ENCODE measurements around the gene ZNF500. TPM values are rescaled to one million over a fixed set of nuclear protein-coding genes. Genes with fewer than 3 reads are reported as not detected.

The ZNF500 gene
- total RNA-seq, 4 donors from 2014 or later: 11.0 to 31.2 (median 20.2) TPM

DNA sequence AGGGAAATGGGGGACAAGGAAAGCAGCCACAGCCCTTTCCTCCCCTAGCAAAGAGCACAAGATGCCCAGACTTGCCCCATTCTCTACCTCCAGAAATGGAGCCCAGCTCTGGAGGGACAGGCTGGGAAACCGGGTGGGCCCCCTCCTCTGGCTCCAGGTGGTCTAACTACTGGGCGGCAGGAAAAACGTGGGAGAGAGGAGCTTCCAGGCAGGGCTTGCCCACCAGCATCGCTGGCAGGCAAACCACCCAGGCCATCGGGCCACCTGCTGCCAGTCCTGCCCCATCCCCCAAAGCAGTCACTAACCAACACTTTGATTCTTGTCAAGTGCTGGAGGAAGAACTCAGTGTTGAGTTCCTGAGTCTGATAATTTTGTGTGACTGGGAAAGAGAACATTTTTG, 48.5 kb downstream of the ZNF500 start:
- Histone ChIP-seq H3K9me3 (no peaks in the 10 kb centered on the region), H3K36me3 (no peaks in the 10 kb centered on the region), H3K27me3 (no peaks in the 10 kb centered on the region), H3K4me3 (no peak overlapping the region), H3K4me1 (no peaks in the 10 kb centered on the region), H3K27ac (no peak overlapping the region)
- TF ChIP-seq POLR2A (IDR thresholded peaks at IDR 0.05) (no peak), CTCF (IDR thresholded peaks at IDR 0.05) (no peak)
- intact Hi-C loops (cut with DNase I; ENCODE audit: low total_unique reads): no loop called here
- DNase-seq: no peak

DNA sequence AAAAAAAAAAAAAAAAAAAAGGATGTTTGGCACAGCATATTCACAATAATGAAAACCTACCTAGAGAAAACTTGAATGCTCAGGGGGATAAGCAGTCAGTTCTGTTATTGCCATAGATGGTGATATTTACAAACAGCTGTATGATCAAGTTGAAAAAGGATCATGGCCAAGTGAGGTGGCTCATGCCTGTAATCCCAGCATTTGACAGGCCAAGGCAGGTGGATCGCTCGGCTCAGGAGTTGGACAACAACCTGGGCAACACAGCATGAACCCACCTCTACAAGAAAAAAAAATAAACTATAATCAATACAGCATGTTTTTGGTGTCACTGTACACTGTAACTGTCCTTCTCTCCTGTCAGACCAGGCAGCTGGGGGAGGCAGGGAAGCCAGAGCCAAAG, 52.0 kb downstream of the ZNF500 start:
- intact Hi-C loops (cut with DNase I; ENCODE audit: low total_unique reads): no loop called here
- DNase-seq: no peak
- H3K4me3 ChIP-seq: no peak overlapping the region
- no peaks in the 10 kb centered on the region for H3K27me3 ChIP-seq
- no peak overlapping the region for H3K27ac ChIP-seq
- no peaks in the 10 kb centered on the region for H3K4me1 ChIP-seq
- H3K9me3 ChIP-seq: no peaks in the 10 kb centered on the region
- TF ChIP-seq POLR2A (IDR thresholded peaks at IDR 0.05): no peak
- TF ChIP-seq CTCF (IDR thresholded peaks at IDR 0.05): no peak
- no peaks in the 10 kb centered on the region for H3K36me3 ChIP-seq

DNA sequence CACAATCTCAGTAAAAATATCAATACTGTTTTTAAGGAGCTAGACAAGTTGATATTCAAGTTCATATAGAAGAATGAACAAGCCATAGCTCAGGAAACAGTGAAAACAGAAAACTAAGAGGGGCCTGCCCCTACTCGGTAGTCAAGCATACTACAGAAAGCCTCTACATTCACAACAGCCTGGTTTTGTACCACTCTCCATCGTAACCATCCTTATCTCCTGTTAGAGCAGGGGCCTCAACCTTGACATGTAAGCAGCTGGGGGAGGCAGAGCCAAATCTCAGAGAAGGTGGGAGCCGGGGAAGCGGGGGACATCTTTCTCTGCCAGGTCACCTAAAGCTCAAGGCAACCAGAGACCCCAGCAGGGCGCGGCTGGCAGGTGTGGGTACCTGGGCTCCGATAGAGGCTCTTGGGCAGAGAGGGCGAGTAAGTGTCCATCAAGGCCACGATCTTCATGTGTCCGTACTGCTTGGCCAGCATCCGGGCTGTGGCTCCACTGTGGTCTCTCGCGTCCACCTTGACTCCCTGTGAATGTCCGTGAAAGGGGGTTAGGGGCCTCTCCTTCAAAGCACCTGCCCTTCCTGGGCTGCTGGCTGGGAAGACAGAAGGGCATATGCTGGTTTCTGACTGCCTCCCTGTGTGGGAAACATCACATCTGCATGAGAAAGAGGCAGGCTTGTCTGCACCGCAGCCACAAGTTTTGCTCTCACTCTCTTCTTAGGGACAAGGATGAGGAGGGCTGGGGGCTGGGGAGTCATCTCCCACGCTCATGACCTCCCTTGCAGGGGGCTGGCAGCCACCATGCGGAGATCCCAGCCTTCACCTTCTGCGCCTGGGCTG, 53.1 kb downstream of the ZNF500 start:
- no peak overlapping the region for H3K27ac ChIP-seq
- no peaks in the 10 kb centered on the region for H3K36me3 ChIP-seq
- no peak for DNase-seq
- TF ChIP-seq POLR2A (IDR thresholded peaks at IDR 0.05): no peak
- intact Hi-C loops (cut with DNase I; ENCODE audit: low total_unique reads): no loop called here
- H3K4me3 ChIP-seq: no peak overlapping the region
- no peaks in the 10 kb centered on the region for H3K4me1 ChIP-seq
- H3K9me3 ChIP-seq: no peaks in the 10 kb centered on the region
- no peaks in the 10 kb centered on the region for H3K27me3 ChIP-seq

DNA sequence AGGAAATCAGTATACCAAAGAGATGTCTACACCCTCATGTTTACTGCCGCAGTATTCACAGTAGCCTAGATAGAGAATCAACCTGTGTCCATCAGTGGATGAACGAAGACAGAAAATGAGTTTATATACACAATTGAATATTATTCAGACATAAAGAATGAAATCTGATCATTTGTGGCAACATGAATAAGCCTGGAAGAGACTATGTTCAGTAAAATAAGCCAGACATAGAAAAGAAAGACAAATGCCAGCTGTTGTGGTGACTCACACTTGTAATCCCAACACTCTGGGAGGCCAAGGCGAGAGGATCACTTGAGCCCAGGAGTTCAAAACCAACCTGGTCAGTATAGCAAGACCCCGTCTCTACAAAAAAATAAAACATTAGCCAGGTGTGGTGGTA, 57.5 kb downstream of the ZNF500 start:
- Histone ChIP-seq H3K27ac (no peak overlapping the region), H3K36me3 (no peaks in the 10 kb centered on the region), H3K4me1 (no peaks in the 10 kb centered on the region), H3K27me3 (no peaks in the 10 kb centered on the region), H3K4me3 (no peak overlapping the region), H3K9me3 (no peaks in the 10 kb centered on the region)
- DNase-seq: no peak
- intact Hi-C loops (cut with DNase I; ENCODE audit: low total_unique reads): no loop called here
- TF ChIP-seq CTCF (IDR thresholded peaks at IDR 0.05): no peak
- no peak for TF ChIP-seq POLR2A (IDR thresholded peaks at IDR 0.05)

DNA sequence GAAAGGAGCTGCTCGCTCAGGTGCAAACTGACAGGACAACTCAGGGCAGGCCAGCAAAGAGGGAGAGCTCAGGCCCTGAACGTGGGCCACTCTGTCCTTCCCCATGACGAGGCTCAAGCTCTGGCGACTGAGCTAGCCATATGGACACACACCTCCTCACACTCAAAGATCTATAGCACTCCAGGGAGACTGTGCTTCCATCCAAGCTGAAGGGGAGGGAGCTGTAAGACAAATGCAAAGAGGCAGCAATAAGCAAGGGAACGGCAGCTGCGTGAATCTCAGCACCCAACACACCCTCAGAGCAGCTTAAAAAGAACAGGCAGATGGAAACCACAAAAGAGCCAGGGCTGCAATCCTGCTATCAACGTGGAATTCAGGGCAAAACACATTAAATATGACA, 60.1 kb downstream of the ZNF500 start:
- no peaks in the 10 kb centered on the region for H3K36me3 ChIP-seq

More for the DNA sequence above, 60.1 kb downstream of the ZNF500 start:
- H3K4me3 ChIP-seq: no peak overlapping the region
- H3K4me1 ChIP-seq: no peaks in the 10 kb centered on the region
- TF ChIP-seq CTCF (IDR thresholded peaks at IDR 0.05) (no peak), POLR2A (IDR thresholded peaks at IDR 0.05) (no peak)
- H3K27me3 ChIP-seq: no peaks in the 10 kb centered on the region
- H3K9me3 ChIP-seq: no peaks in the 10 kb centered on the region
- intact Hi-C loops (cut with DNase I; ENCODE audit: low total_unique reads): no loop called here
- H3K27ac ChIP-seq: no peak overlapping the region
- DNase-seq: no peak

All from uterus (tissue), 4 donors.